Type B pancreatic cell (in vitro differentiated cells): Measurements from ENCODE around the gene KIF25. TPM values are rescaled to one million over a fixed set of nuclear protein-coding genes. Genes with fewer than 3 reads are reported as not detected.

Source experiments
- DNase-seq: peaks from one replicate; pipeline ENCODE4 v3.0.0; 2021; ENCODE audit warnings: mixed read lengths; ENCODE audit not compliant: unreplicated experiment; ENCODE audit errors: extremely low spot score
- H3K27ac Mint-ChIP-seq: 2 replicates; pipeline ENCODE4 v1.8.0; 2021; ENCODE audit warnings: mild to moderate bottlenecking, mixed read lengths
- H3K27me3 Mint-ChIP-seq: 2 replicates; pipeline ENCODE4 v1.8.0; 2021; ENCODE audit warnings: mixed read lengths
- H3K36me3 Mint-ChIP-seq: 2 replicates; pipeline ENCODE4 v1.8.0; 2021; ENCODE audit warnings: mixed read lengths
- H3K4me1 Mint-ChIP-seq: one replicate; pipeline ENCODE4 v1.8.0; 2021; ENCODE audit warnings: mixed read lengths; ENCODE audit not compliant: unreplicated experiment
- H3K4me3 Mint-ChIP-seq: 2 replicates; pipeline ENCODE4 v1.8.0; 2021; ENCODE audit warnings: mild to moderate bottlenecking, mixed read lengths
- H3K9me3 Mint-ChIP-seq: 2 replicates; pipeline ENCODE4 v1.8.0; 2021; ENCODE audit warnings: mixed read lengths
- total RNA-seq: library from RNA; stranded (reverse); gene quantifications from 2 replicates; pipeline ENCODE4 v1.2.1, GENCODE V29; 2021; ENCODE audit warnings: low replicate concordance
- TF ChIP-seq, protein P1 (sequence below): fragments of 200-600 bp; sonication (generic); conservative IDR thresholded peaks from 2 replicates; pipeline ENCODE4 v1.5.0; 2021; ENCODE audit warnings: antibody characterized with exemption, mild to moderate bottlenecking

Gene KIF25
- total RNA-seq, 1 donor from 2014 or later: not detected

DNA sequence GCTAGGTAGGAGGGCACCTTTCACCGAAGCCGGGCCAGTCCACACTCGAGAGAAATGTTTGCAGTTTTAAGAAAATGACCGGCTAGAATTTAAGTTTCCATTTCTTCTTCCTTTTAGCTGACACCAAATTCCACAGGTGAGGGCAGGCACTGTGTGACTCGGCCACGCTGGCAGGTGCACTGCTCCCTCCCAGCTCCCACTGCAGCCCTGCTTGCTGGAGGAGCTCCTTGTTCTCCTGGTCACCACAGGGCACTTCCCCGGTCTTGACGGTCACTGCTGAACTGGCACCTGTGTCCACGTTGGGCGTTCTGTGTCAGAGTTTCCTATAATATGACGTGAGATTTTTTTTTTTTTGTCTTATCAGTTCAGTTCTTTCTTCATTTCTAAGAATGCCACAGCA, 3.6 kb upstream of the KIF25 start:
- TF ChIP-seq, protein P1, sequence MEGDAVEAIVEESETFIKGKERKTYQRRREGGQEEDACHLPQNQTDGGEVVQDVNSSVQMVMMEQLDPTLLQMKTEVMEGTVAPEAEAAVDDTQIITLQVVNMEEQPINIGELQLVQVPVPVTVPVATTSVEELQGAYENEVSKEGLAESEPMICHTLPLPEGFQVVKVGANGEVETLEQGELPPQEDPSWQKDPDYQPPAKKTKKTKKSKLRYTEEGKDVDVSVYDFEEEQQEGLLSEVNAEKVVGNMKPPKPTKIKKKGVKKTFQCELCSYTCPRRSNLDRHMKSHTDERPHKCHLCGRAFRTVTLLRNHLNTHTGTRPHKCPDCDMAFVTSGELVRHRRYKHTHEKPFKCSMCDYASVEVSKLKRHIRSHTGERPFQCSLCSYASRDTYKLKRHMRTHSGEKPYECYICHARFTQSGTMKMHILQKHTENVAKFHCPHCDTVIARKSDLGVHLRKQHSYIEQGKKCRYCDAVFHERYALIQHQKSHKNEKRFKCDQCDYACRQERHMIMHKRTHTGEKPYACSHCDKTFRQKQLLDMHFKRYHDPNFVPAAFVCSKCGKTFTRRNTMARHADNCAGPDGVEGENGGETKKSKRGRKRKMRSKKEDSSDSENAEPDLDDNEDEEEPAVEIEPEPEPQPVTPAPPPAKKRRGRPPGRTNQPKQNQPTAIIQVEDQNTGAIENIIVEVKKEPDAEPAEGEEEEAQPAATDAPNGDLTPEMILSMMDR: no peak
- DNase-seq: no peak
- H3K4me1 Mint-ChIP-seq: no peaks in the 10 kb centered on the region
- no peak overlapping the region for H3K4me3 Mint-ChIP-seq
- H3K36me3 Mint-ChIP-seq: no peaks in the 10 kb centered on the region
- no peaks in the 10 kb centered on the region for H3K9me3 Mint-ChIP-seq
- no peak overlapping the region for H3K27ac Mint-ChIP-seq
- peaks cover 2% of the 10 kb centered on the region for H3K27me3 Mint-ChIP-seq

DNA sequence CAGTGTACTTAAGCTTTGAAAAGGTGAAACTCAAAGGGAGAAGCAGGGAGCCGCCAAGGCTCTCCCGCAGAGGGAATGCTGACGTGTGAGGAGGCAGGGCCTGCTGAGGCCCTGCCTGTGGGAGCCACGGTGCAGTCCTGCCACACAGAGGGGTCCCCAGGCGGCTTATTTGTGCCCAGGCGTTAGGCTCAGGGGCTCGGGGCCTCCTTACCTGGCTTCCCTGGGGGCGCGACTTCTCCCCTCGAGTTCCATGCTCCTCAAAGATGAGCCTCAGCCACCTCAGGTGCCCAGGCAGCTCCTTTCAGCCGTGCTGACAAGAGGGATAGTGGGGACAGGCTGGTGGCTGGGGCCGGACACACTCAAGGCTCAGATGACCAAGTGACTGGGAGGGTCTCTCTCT, 2.2 kb upstream of the KIF25 start:
- TF ChIP-seq, protein P1: no peak
- no peak overlapping the region for H3K27ac Mint-ChIP-seq
- no peaks in the 10 kb centered on the region for H3K36me3 Mint-ChIP-seq
- H3K4me3 Mint-ChIP-seq: no peak overlapping the region
- DNase-seq: no peak
- no peaks in the 10 kb centered on the region for H3K9me3 Mint-ChIP-seq
- no peaks in the 10 kb centered on the region for H3K4me1 Mint-ChIP-seq
- peaks cover 2% of the 10 kb centered on the region for H3K27me3 Mint-ChIP-seq

- no peaks in the 10 kb centered on the region for H3K9me3 Mint-ChIP-seq
- TF ChIP-seq, protein P1: no peak
- H3K36me3 Mint-ChIP-seq: no peaks in the 10 kb centered on the region
- H3K27me3 Mint-ChIP-seq: peaks cover 2% of the 10 kb centered on the region
- H3K27ac Mint-ChIP-seq: no peak overlapping the region
- DNase-seq: no peak
- no peak overlapping the region for H3K4me3 Mint-ChIP-seq
- no peaks in the 10 kb centered on the region for H3K4me1 Mint-ChIP-seq
Measured at GRCh38 chr6:167995731-167996151, 1.7 kb upstream of the KIF25 start.

DNA sequence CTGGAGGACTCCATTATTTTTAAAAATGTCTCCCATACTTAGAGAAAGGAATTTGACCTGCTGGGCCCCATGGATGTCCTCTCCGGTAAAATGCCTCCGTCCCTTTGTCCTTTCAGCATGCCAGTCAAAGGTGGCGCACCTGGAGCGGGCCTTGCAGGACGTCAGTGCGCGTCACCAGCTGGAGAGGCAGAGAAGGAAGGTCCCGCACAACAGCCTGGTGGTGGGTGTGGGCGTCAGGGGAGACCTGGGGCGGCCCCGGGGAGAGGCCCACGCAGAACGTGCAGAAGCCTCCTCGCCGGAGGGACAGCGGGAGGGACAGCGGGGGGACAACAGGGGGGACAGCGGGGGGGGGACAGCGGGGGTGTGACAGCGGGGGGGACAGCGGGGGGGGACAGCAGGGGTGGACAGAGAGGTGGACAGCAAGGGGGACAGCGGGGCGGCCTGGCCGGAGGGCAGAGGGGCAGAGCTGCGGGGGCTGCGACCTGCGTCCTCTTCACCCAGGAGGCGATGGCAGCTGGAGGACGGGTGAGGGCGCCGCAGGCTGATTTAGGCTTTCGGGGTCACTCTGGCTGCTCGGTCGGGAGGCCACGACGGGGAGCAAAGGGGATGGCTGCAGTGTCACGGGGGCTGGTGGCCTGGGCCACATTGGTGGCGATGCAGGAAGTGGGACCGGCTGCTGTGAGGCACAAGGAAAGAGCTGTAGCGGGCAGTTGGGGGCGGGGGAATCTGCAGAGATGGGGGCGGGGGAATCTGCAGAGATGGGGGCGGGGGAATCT, 859 bp upstream of the KIF25 start:
- Mint-ChIP-seq H3K4me3 (no peak overlapping the region), H3K36me3 (no peaks in the 10 kb centered on the region), H3K27me3 (peaks cover 2% of the 10 kb centered on the region), H3K27ac (no peak overlapping the region), H3K9me3 (no peaks in the 10 kb centered on the region), H3K4me1 (no peaks in the 10 kb centered on the region)
- DNase-seq: no peak
- TF ChIP-seq, protein P1: no peak

GRCh38 chr6:167998215-167998614, 744 bp downstream of the KIF25 start:
- Mint-ChIP-seq H3K9me3 (no peaks in the 10 kb centered on the region), H3K27me3 (peaks cover 5% of the 10 kb centered on the region), H3K36me3 (no peaks in the 10 kb centered on the region), H3K4me1 (peaks cover 5% of the 10 kb centered on the region), H3K27ac (no peak overlapping the region), H3K4me3 (no peak overlapping the region)
- TF ChIP-seq, protein P1: no peak
- no peak for DNase-seq
